Measurements from ENCODE around the gene TTC34.
"Not testable (repeated sequence)": the region's sequence is repeated elsewhere in the genome, so short reads cannot be mapped to it uniquely, and the experiment has no call there.

The TTC34 gene

GRCh38 chr1:2810899-2811532 lies 9.5 kb upstream of the TTC34 start:
- DNase-seq, result no peak

GRCh38 chr1:2810281-2810680 lies 8.8 kb upstream of the TTC34 start:
- no peak for DNase-seq

GRCh38 chr1:2809656-2810055 lies 8.2 kb upstream of the TTC34 start:
- DNase-seq, result no peak

- DNase-seq, result no peak
Observed at GRCh38 chr1:2808831-2809605, 7.5 kb upstream of the TTC34 start.

GRCh38 chr1:2808386-2808705 lies 6.9 kb upstream of the TTC34 start:
- no peak for DNase-seq

- no peak for DNase-seq
Observed at GRCh38 chr1:2807678-2808385, 6.3 kb upstream of the TTC34 start.

- no peak for DNase-seq
Observed at GRCh38 chr1:2807036-2807435, 5.5 kb upstream of the TTC34 start.

GRCh38 chr1:2806591-2806990 lies 5.1 kb upstream of the TTC34 start:
- DNase-seq, result no peak

- no peak for DNase-seq
Observed at GRCh38 chr1:2805801-2806430, 4.4 kb upstream of the TTC34 start.

- DNase-seq, result no peak
Observed at GRCh38 chr1:2804628-2805351, 3.3 kb upstream of the TTC34 start.

GRCh38 chr1:2803931-2804627 lies 2.6 kb upstream of the TTC34 start:
- DNase-seq, result no peak

- no peak for DNase-seq
Observed at GRCh38 chr1:2803086-2803930, 1.8 kb upstream of the TTC34 start.

- no peak for DNase-seq
Observed at GRCh38 chr1:2802421-2802961, 998 bp upstream of the TTC34 start.

- DNase-seq, result no peak
Observed at GRCh38 chr1:2801046-2801445, 447 bp downstream of the TTC34 start.

GRCh38 chr1:2800664-2801045 lies 838 bp downstream of the TTC34 start:
- DNase-seq, result no peak

- DNase-seq, result no peak
Observed at GRCh38 chr1:2799811-2800663, 1.5 kb downstream of the TTC34 start.

- not testable (repeated sequence) for DNase-seq
Observed at GRCh38 chr1:2798958-2799357, 2.5 kb downstream of the TTC34 start.

- DNase-seq, result no peak
Observed at GRCh38 chr1:2797741-2798016, 3.8 kb downstream of the TTC34 start.

GRCh38 chr1:2796890-2797740 lies 4.4 kb downstream of the TTC34 start:
- no peak for DNase-seq
